Esophagus squamous epithelium (tissue), 5 donors: ENCODE measurements around the gene OR3A3. TPM values are rescaled to one million over a fixed set of nuclear protein-coding genes. Genes with fewer than 3 reads are reported as not detected.
"Not testable (repeated sequence)": the region's sequence is repeated elsewhere in the genome, so short reads cannot be mapped to it uniquely, and the experiment has no call there.

ENCODE experiments used
- DNase-seq: peaks from one replicate; lab custom pipeline; 2025; lab: John Stamatoyannopoulos, UW
- H3K27ac ChIP-seq, 4 donors: fragments of 200-600 bp; sonication (generic); one replicate each; pipeline ENCODE4 v1.5.1; 2016 to 2019; ENCODE audit warnings: mild to moderate bottlenecking in 1 of 4
- H3K27me3 ChIP-seq, 4 donors: fragments of 200-600 bp; sonication (generic); 1 replicate in 3 of 4; 2 replicates in 1 of 4; pipeline versions ENCODE4 v1.5.1 to v1.6.0; 2017 to 2021; ENCODE audit warnings: antibody characterized with exemption in 1 of 4
- H3K36me3 ChIP-seq, 3 donors: fragments of 200-600 bp; sonication (generic); one replicate each; pipeline ENCODE4 v1.5.1; 2016 to 2019
- H3K4me1 ChIP-seq, 3 donors: fragments of 200-600 bp; sonication (generic); one replicate each; pipeline ENCODE4 v1.5.1; 2017 to 2019
- H3K4me3 ChIP-seq, 4 donors: fragments of 200-600 bp; sonication (generic); 1 replicate in 3 of 4; 2 replicates in 1 of 4; pipeline ENCODE4 v1.5.1; 2016 to 2019; ENCODE audit warnings: mild to moderate bottlenecking in 2 of 4, moderate library complexity in 1 of 4
- H3K9me3 ChIP-seq, 3 donors: fragments of 200-600 bp; sonication (generic); one replicate each; pipeline ENCODE4 v1.5.1; 2016 to 2019
- POLR2A ChIP-seq, 4 donors: fragments of 450-650 bp; IDR thresholded peaks; one replicate each; pipeline ENCODE4 v1.6.1; 2017; ENCODE audit warnings: antibody characterized with exemption in 4 of 4, mild to moderate bottlenecking in 4 of 4, moderate library complexity in 3 of 4
- WGBS, 2 donors: methylation state at CpG; one replicate each; pipeline ENCODE4 v1.1.5; 2018; 5-methylcytosine and 5-hydroxymethylcytosine counted together
- intact Hi-C: fragments of 100-400 bp; cut with DNase I; formaldehyde crosslinking; loops from one replicate; pipeline ENCODE4 v1.15.0; 2022
- total RNA-seq, 4 donors: library from RNA; depleted of rRNA; stranded (reverse); fragments of >200 nt; gene quantifications; one replicate each; pipeline ENCODE4 v1.1.0, GENCODE V29; 2016
- TF ChIP-seq, protein P1 (sequence below), 6 experiments: fragments of 450-650 bp in 4 of 6; fragments of 200-600 bp in 2 of 6; sonication (generic) in 2 of 6; IDR thresholded peaks; one replicate each; pipeline ENCODE4 v1.5.1; 2016 to 2019; ENCODE audit warnings: antibody characterized with exemption in 6 of 6, mild to moderate bottlenecking in 4 of 6, moderate library complexity in 4 of 6
- donor health status: DM: yes; HTN: yes; CAD: no.

OR3A3 gene
- total RNA-seq, 4 donors from 2014 or later = not detected

DNA sequence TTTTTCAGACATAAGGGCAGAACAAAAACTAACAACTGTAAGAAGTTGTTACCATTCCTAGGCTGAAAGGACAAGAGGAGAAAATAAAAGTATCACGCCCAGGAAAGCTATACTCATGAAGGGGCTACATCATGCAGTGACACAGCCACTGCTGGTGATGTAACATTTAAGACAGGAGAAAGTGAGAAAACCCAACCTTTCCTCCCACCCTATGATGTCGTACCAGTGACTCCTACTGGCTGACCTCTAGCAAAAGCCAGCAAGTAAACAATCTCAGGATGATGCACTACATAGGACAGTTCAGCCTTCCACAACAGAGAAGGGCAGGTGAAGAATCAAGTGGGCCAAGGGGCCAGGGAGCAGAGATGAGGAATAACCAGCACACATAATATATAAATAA is 36.5 kb downstream of the OR3A3 start:
- Histone ChIP-seq H3K36me3 (no peaks in the 10 kb centered on the region), H3K4me1 (no peaks in the 10 kb centered on the region), H3K4me3 (no peak overlapping the region), H3K9me3 (no peaks in the 10 kb centered on the region), H3K27me3 (peaks cover 0 to 3% (median 0%) of the 10 kb centered on the region in 4 donors), H3K27ac (no peak overlapping the region)
- intact Hi-C loops = no loop called here
- TF ChIP-seq, protein P1, sequence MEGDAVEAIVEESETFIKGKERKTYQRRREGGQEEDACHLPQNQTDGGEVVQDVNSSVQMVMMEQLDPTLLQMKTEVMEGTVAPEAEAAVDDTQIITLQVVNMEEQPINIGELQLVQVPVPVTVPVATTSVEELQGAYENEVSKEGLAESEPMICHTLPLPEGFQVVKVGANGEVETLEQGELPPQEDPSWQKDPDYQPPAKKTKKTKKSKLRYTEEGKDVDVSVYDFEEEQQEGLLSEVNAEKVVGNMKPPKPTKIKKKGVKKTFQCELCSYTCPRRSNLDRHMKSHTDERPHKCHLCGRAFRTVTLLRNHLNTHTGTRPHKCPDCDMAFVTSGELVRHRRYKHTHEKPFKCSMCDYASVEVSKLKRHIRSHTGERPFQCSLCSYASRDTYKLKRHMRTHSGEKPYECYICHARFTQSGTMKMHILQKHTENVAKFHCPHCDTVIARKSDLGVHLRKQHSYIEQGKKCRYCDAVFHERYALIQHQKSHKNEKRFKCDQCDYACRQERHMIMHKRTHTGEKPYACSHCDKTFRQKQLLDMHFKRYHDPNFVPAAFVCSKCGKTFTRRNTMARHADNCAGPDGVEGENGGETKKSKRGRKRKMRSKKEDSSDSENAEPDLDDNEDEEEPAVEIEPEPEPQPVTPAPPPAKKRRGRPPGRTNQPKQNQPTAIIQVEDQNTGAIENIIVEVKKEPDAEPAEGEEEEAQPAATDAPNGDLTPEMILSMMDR (IDR thresholded peaks at IDR 0.05) = no peak
- no peak for TF ChIP-seq POLR2A (IDR thresholded peaks at IDR 0.05)
- WGBS, 2 donors = 33 to 47% methylated on average over 2 of the region's 2 CpGs
- DNase-seq = no peak

GRCh38 chr17:3448059-3448665 is 37.0 kb downstream of the OR3A3 start:
- intact Hi-C loops = no loop called here
- Histone ChIP-seq H3K4me1 (no peaks in the 10 kb centered on the region), H3K27me3 (peaks cover 0 to 3% (median 0%) of the 10 kb centered on the region in 4 donors), H3K4me3 (no peak overlapping the region), H3K9me3 (no peaks in the 10 kb centered on the region), H3K27ac (no peak overlapping the region), H3K36me3 (no peaks in the 10 kb centered on the region)
- no peak for TF ChIP-seq POLR2A (IDR thresholded peaks at IDR 0.05)
- TF ChIP-seq, protein P1 (IDR thresholded peaks at IDR 0.05) = no peak
- 31 to 32% methylated on average over 2 of the region's 2 CpGs for WGBS, 2 donors
- DNase-seq = no peak

GRCh38 chr17:3466355-3466754 is 55.2 kb downstream of the OR3A3 start:
- H3K27me3 ChIP-seq, intact Hi-C loops, H3K9me3 ChIP-seq, H3K4me3 ChIP-seq, H3K4me1 ChIP-seq, H3K27ac ChIP-seq, DNase-seq, H3K36me3 ChIP-seq: not testable (repeated sequence)
- 58 to 74% methylated on average over 1 of the region's 1 CpG for WGBS, 2 donors

- Histone ChIP-seq H3K36me3 (no peaks in the 10 kb centered on the region), H3K27me3 (no peaks in the 10 kb centered on the region), H3K27ac (no peak overlapping the region), H3K4me1 (peaks cover 0 to 9% (median 0%) of the 10 kb centered on the region in 3 donors), H3K4me3 (no peak overlapping the region), H3K9me3 (no peaks in the 10 kb centered on the region)
- TF ChIP-seq POLR2A (IDR thresholded peaks at IDR 0.05) = no peak
- TF ChIP-seq, protein P1 (IDR thresholded peaks at IDR 0.05) = no peak
- intact Hi-C loops = no loop called here
- 60 to 63% methylated on average over 5 of the region's 5 CpGs for WGBS, 2 donors
- DNase-seq = no peak
These were observed 58.4 kb downstream of the OR3A3 start for GRCh38 chr17:3469529-3469928.

- 71% methylated on average over 14 of the region's 38 CpGs; no CpG with 5 or more reads in 1 of the 2 donors for WGBS, 2 donors
- H3K27ac ChIP-seq = no peak within 1 kb of the TSS
- H3K36me3 ChIP-seq = no peaks in the 10 kb centered on the region
- H3K4me1 ChIP-seq = peaks cover 0 to 21% (median 0%) of the 10 kb centered on the region in 3 donors
- no peaks in the 10 kb centered on the region for H3K9me3 ChIP-seq
- TF ChIP-seq, protein P1 (IDR thresholded peaks at IDR 0.05) = no peak
- no peak for TF ChIP-seq POLR2A (IDR thresholded peaks at IDR 0.05)
- H3K4me3 ChIP-seq = no peak within 1 kb of the TSS
- DNase-seq = no peak
- intact Hi-C loops = no loop called here
- H3K27me3 ChIP-seq = no peaks in the 10 kb centered on the region
These were observed 60.4 kb downstream of the OR3A3 start, which contains the start of gene SPATA22 for GRCh38 chr17:3471599-3471998. Gene SPATA22, minus strand, starts transcription at chr17:3471819. Its CDS starts 2,494 bp downstream, at chr17:3469325.
